Activated naive CD8-positive, alpha-beta T cell treated with anti-CD3 and anti-CD28 coated beads, Interleukin-2, amount 10 ng/mL, durations not matched to agents 7 days and 5 days (primary cell): ENCODE data around the gene PEX11A. TPM values are rescaled to one million over a fixed set of nuclear protein-coding genes. Genes with fewer than 3 reads are reported as not detected.
A peak's percentile ranks its signal among the peaks of the same experiment; 100 is the strongest.

Source experiments
- ATAC-seq: fragments of 150-1000 bp; cut with Tn5 transposase; one replicate; pipeline ENCODE4 v1.10.0; 2021; ENCODE audit warnings: low read depth, moderate library complexity
- POLR2A ChIA-PET: fragments of 350-600 bp; sonication (Branson Sonifier 250); formaldehyde crosslinking; loops from one replicate; lab custom pipeline; 2021; ENCODE audit warnings: antibody characterized with exemption; lab: Charles Lee
- DNase-seq: peaks from one replicate; pipeline ENCODE4 v3.0.0; 2021
- H3K27ac Mint-ChIP-seq: one replicate; pipeline ENCODE4 v1.8.0; 2022; ENCODE audit warnings: mild to moderate bottlenecking, mixed read lengths
- H3K27me3 Mint-ChIP-seq: one replicate; pipeline ENCODE4 v1.8.0; 2022; ENCODE audit warnings: mild to moderate bottlenecking, moderate library complexity, mixed read lengths
- H3K36me3 Mint-ChIP-seq: one replicate; pipeline ENCODE4 v1.8.0; 2021; ENCODE audit warnings: mild to moderate bottlenecking, mixed read lengths
- H3K4me1 Mint-ChIP-seq: one replicate; pipeline ENCODE4 v1.8.0; 2021; ENCODE audit warnings: mixed read lengths
- H3K4me3 Mint-ChIP-seq: one replicate; pipeline ENCODE4 v1.8.0; 2022; ENCODE audit warnings: mild to moderate bottlenecking, moderate library complexity, mixed read lengths
- H3K9me3 Mint-ChIP-seq: one replicate; pipeline ENCODE4 v1.8.0; 2021; ENCODE audit warnings: mixed read lengths
- total RNA-seq, 2 experiments: library from RNA; stranded (reverse); gene quantifications; one replicate each; pipeline ENCODE4 v1.2.3, GENCODE V29; 2021

The PEX11A gene, protein sequence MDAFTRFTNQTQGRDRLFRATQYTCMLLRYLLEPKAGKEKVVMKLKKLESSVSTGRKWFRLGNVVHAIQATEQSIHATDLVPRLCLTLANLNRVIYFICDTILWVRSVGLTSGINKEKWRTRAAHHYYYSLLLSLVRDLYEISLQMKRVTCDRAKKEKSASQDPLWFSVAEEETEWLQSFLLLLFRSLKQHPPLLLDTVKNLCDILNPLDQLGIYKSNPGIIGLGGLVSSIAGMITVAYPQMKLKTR
- 1 to 10 TPM; 3.7 to 3.8 TPM for total RNA-seq

DNA sequence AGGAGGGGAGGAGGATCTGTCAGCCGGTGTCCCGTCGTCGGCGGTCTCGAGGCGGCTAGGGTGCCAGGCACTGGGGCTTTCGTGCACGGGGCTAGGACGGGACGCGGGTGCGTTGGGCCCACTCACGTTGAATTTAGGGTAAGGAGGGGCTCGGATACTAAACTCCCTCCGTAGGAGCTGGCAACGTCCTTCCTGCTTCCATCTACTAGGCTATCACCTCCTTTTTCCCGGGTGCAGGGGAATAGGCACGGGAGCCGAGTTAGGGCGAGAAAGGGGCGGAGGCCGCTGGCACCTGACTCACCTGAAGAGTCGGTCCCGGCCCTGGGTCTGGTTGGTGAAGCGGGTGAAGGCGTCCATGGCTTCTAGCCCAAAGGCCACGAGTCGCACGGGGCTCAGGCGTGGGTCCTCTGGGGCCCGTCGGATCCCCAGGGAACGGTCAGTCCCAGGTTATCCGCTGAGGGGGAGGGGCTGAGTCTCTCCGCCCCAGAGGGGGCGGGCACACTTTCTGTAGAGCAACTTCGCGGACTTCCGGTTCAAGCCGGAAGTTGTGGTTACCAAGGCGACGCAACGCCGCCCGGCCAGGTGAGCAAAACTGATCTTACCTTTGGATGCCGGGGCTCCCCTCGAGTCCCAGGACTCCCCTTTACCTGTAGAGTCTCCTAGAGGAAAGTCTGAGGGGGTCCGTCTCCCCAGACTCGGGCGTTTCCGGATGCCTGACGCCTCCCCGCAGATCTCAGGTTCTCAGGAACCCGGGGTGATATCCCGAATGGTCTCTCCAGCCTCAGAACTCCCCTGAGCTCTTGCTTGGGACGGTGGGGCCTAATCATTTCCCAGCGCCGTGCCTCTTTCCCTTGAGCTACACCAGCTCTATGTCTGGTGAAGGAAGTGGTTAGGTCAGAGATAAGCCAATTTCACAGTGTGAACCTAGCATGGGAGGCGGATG lies at the start of gene PEX11A, which contains the start of gene WDR93:
Gene PEX11A (minus strand): TSS at position 479 of the 943 bp plus-strand sequence. CDS start 122 bp downstream, at position 357.
Gene WDR93 (plus strand): TSS at position 536 of the 943 bp plus-strand sequence. CDS start 10,936 bp downstream, outside the sequence.
- H3K27me3 Mint-ChIP-seq = peaks cover 15% of the 10 kb centered on the region
- H3K27ac Mint-ChIP-seq = peak within 1 kb of the TSS; percentile 85
- peak; percentile 86 for ATAC-seq
- H3K9me3 Mint-ChIP-seq = no peaks in the 10 kb centered on the region
- peak within 1 kb of the TSS; percentile 85 for H3K4me3 Mint-ChIP-seq
- POLR2A ChIA-PET = no interaction called here
- H3K36me3 Mint-ChIP-seq = no peaks in the 10 kb centered on the region
- peak; percentile 81 for DNase-seq
- peaks cover 13% of the 10 kb centered on the region for H3K4me1 Mint-ChIP-seq

DNA sequence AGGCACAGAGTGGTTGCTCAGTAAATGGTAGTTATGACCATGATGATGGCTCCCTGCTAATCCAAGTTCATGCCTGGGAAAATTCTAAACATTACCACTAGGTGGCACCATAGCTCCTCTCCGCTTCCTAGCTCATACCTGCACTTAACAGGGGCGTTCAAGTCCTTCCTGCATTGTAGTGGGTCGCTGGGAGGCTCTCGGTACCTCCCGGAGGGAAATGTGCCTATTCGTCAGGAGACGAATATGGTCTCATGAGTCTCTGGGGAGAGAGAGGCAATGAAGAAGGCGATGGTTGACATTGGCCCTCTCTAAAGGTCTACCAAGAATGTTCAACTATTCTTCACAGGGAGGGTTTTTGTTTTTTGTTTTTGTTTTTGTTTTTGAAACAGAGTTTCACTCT lies 49.6 kb upstream of the PEX11A start:
- ATAC-seq = peak; percentile 92
- POLR2A ChIA-PET = interaction anchor here (1.0 kb wide), 1 partner anchor 10 kb away, joined by 3 read pairs; no protein-coding TSS in a partner anchor
- Mint-ChIP-seq H3K27ac (no peak overlapping the region), H3K27me3 (peaks cover 3% of the 10 kb centered on the region), H3K9me3 (no peaks in the 10 kb centered on the region), H3K36me3 (no peaks in the 10 kb centered on the region), H3K4me1 (peaks cover 2% of the 10 kb centered on the region), H3K4me3 (peak overlapping the region; percentile 55)
- DNase-seq = no peak

DNA sequence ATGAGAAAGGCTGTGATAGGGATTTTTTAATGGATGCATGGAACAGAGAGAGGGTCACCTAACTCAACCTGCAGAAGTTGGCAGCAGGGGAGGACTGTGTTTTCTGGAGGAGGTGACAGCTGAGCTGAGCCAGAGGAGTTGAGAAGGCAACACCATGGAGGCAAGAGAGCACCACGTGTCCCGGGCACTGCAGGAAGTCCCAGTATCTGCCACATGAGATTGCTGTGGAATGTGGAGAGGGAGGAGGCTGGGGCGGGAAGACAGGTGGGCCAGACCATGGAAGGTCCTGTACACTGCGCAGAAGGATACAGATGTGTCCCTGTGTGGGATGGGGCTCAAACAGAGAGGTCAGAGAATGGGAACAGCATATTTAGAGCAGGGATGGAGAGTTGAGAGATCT lies 45.2 kb upstream of the PEX11A start:
- Mint-ChIP-seq H3K27ac (no peak overlapping the region), H3K36me3 (no peaks in the 10 kb centered on the region)

DNA sequence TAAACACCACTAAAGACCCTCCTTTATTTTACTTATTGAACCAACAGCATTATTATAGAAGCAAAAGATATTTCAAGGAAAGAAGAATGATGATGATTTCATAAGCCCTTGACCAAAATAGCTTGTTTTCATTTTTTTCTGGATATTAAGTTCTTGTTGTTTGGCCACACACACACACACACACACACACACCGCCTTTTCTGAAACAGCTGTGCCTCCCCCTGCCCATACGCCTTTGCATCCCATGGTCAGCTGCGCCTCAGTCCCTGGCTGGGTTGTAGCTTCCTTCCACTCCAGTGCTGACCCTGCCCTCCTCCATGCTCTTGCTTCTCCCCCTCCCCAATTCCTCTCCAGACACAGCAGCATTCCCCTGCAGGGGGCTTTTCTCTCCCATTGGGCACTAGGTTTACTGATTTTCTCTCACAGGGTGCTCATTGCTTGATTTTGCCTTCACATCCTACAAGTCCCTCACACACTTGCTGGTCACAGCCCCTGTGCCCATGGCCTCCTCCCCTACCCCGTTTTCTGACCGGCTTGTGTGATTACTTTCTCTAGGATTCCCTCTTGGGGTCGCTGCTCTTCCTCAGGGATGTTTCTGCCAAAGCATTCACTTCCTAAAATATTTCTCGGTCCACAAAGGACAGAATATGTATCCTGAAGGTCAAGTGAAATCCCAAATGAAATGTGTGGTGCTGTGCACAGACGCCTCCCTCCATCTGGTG lies 42.1 kb upstream of the PEX11A start:
- Mint-ChIP-seq H3K4me1 (no peaks in the 10 kb centered on the region), H3K9me3 (no peaks in the 10 kb centered on the region), H3K36me3 (no peaks in the 10 kb centered on the region), H3K27ac (no peak overlapping the region), H3K4me3 (no peak overlapping the region), H3K27me3 (peaks cover 12% of the 10 kb centered on the region)
- ATAC-seq (no peak), DNase-seq (no peak)
- POLR2A ChIA-PET = no interaction called here

More for the DNA sequence above, 45.2 kb upstream of the PEX11A start:
- Mint-ChIP-seq H3K9me3 (no peaks in the 10 kb centered on the region), H3K4me3 (no peak overlapping the region), H3K4me1 (peaks cover 2% of the 10 kb centered on the region), H3K27me3 (peaks cover 10% of the 10 kb centered on the region)
- DNase-seq (no peak), ATAC-seq (no peak)
- POLR2A ChIA-PET = no interaction called here

DNA sequence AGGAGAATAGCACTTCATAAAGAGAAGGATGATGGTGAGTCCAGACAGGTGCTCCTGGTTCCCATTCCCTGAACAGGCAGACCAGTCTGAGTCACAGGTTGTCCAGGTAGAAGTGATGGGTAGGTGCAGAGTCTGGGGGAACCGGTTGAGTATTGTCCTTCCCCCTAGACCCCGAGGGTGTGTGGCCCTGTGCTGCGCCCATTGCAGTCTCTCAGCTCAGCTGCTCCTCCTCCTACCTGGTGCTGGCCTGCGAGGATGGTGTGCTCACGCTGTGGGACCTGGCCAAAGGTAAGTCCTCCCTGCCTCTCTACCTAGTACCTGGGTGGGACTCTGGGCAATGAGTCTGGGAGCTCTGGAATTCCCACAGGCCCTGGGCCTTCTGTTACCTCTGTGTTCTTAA lies 40.7 kb upstream of the PEX11A start:
- Mint-ChIP-seq H3K4me3 (no peak overlapping the region), H3K27me3 (peaks cover 16% of the 10 kb centered on the region), H3K9me3 (no peaks in the 10 kb centered on the region), H3K4me1 (no peaks in the 10 kb centered on the region), H3K27ac (no peak overlapping the region), H3K36me3 (no peaks in the 10 kb centered on the region)
- ATAC-seq (no peak), DNase-seq (no peak)
- POLR2A ChIA-PET = no interaction called here

DNA sequence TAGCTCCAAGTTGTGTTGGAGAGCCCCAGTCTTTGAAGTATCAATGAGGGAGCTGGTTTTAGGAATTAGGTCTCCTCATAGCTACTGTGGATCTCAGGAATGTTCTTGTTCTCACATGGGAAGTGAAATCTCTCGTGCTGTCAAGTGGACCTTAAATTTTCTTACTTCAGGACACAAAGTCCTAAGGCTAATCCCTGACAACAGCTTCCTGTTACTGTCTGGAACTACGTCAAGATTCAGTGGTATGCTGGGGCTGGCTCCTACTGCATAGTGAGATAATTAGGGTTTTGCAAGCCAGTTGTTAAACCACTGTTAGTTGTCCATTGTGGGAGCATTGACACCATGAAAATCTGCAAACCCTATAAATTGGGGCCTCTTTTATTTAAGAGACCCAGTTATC lies 37.7 kb upstream of the PEX11A start:
- no peak for ATAC-seq
- H3K27ac Mint-ChIP-seq = no peak overlapping the region
- peaks cover 16% of the 10 kb centered on the region for H3K27me3 Mint-ChIP-seq
- no peaks in the 10 kb centered on the region for H3K36me3 Mint-ChIP-seq
- H3K4me3 Mint-ChIP-seq = no peak overlapping the region
- no peaks in the 10 kb centered on the region for H3K9me3 Mint-ChIP-seq
- no peak for DNase-seq
- H3K4me1 Mint-ChIP-seq = no peaks in the 10 kb centered on the region
- POLR2A ChIA-PET = no interaction called here

DNA sequence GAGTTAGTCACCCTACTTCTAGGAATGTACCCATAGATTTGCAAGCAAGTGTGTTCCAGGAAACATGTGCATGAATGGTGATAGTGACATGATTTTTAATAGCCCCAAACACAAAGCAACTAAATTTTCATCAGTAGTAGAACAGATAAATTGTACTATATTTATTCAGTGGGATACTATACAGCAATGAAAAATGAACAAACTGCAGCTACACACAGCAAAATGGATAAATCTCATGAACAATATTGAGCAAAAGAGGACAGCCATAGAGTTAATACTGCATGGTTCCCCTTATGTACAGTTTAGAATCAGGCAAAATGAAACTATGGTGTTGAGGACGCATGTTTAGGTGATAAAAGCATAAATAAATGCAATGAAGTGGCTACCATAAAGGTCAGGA lies 34.5 kb upstream of the PEX11A start:
- Mint-ChIP-seq H3K4me1 (no peaks in the 10 kb centered on the region), H3K9me3 (no peaks in the 10 kb centered on the region), H3K27me3 (peaks cover 22% of the 10 kb centered on the region), H3K27ac (no peak overlapping the region), H3K36me3 (no peaks in the 10 kb centered on the region), H3K4me3 (no peak overlapping the region)
- ATAC-seq = no peak
- POLR2A ChIA-PET = no interaction called here
- DNase-seq = no peak

DNA sequence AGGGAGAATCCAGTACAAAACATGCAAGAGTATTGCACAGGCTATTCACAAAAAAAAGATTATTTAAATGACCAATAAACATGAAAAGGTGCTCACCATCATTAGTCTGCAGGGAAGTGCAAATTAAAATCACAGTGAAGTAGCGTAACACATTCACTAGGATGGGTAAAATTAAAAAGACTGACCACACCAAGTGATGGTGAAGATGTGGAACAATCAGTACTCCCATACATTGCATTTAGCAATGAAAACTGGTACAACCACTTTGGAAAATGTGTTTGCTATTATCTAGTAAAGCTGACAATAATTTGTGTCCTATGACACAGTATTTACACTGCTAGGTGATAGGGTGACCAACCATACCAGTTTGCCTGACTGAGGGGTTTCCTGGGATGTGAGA lies 34.1 kb upstream of the PEX11A start:
- Mint-ChIP-seq H3K27me3 (peaks cover 22% of the 10 kb centered on the region), H3K27ac (no peak overlapping the region), H3K4me3 (no peak overlapping the region), H3K36me3 (no peaks in the 10 kb centered on the region), H3K9me3 (no peaks in the 10 kb centered on the region), H3K4me1 (no peaks in the 10 kb centered on the region)
- DNase-seq (no peak), ATAC-seq (no peak)
- POLR2A ChIA-PET = no interaction called here

DNA sequence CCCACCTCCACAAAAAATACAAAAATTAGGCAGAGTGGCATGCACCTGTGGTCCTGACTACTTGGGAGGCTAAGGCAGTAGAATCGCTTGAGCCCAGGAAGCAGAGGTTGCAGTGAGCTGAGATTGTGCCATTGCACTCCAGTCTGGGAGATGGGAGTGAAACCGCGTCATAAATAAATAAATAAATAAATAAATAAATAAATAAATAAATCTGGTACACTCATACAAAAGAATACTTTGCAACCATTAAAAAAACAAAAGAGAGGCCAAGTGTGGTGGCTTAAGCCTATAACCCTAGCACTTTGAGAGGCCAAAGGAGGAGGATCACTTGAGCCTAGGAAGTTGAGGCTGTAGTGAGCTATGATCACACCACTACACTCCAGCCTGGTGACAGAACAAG lies 32.5 kb upstream of the PEX11A start:
- Mint-ChIP-seq H3K9me3 (no peaks in the 10 kb centered on the region), H3K4me3 (no peak overlapping the region), H3K36me3 (no peaks in the 10 kb centered on the region), H3K4me1 (no peaks in the 10 kb centered on the region), H3K27ac (no peak overlapping the region), H3K27me3 (peaks cover 28% of the 10 kb centered on the region)
- ATAC-seq (no peak), DNase-seq (no peak)
- POLR2A ChIA-PET = no interaction called here

DNA sequence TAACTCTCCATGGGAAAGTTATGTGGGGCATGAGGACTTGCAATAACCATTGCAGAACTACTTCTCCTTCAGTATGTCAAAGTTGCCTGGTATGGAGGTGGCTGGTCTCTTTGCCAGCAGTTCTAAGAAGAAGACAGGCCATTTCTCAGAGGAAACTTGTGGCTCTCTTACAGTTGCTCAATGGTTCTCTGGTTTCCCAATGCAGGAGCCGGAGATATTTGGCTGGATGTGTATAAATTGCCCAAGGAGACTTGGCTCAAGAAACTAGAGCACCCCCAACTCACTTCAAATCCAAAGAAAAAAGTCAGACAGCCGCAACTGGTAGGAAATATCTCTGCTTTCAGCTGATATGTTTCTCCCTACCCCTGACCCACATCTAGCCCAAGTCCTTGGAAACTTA lies 24.2 kb upstream of the PEX11A start:
- Mint-ChIP-seq H3K4me3 (no peak overlapping the region), H3K4me1 (no peaks in the 10 kb centered on the region)
- ATAC-seq = no peak

DNA sequence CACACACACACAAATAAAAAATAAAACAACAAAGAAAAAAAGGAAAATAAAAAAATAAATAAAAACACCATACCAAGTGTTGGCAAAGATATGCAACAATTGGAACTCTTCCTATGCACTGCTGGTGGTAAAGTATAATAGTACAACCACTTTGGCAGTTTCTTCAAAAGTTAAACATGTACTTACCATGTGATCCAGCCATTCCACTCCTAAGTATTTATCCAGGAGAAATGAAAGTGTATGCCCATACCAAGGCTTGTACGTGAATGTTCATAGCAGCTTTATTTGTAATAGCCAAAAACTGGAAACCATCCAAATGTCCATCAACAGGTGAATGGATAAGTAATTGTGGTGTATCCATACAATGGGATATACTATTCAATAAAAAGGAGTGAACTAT lies 17.0 kb upstream of the PEX11A start:
- Mint-ChIP-seq H3K4me3 (no peak overlapping the region), H3K36me3 (no peaks in the 10 kb centered on the region), H3K27ac (no peak overlapping the region), H3K4me1 (no peaks in the 10 kb centered on the region), H3K9me3 (peaks cover 1% of the 10 kb centered on the region), H3K27me3 (peaks cover 21% of the 10 kb centered on the region)
- DNase-seq = no peak
- ATAC-seq = no peak
- POLR2A ChIA-PET = no interaction called here

More for the DNA sequence above, 24.2 kb upstream of the PEX11A start:
- Mint-ChIP-seq H3K36me3 (no peaks in the 10 kb centered on the region), H3K9me3 (peaks cover 1% of the 10 kb centered on the region), H3K27ac (no peak overlapping the region), H3K27me3 (peaks cover 28% of the 10 kb centered on the region)
- DNase-seq = no peak
- POLR2A ChIA-PET = no interaction called here

DNA sequence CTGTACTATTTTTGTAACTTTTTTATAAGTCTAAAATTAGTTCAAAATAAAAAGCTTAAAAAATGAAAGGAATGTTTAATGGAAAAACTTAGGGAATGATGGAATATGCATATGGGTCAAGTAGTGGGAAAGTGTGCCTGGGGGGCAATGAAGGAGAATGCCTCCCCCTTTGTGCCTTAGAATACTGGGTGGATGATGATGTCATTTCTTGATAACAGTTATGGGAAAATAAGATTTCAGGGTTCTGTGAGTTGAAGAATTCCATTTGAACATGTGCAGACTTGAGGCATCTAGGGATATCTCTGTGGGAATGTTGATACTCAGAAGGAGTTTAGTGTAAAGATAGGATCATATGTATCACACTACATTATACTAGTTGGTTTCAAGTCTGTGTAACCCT lies 13.9 kb upstream of the PEX11A start:
- DNase-seq (no peak), ATAC-seq (no peak)
- Mint-ChIP-seq H3K9me3 (no peaks in the 10 kb centered on the region), H3K36me3 (no peaks in the 10 kb centered on the region), H3K27me3 (peaks cover 18% of the 10 kb centered on the region), H3K4me1 (no peaks in the 10 kb centered on the region), H3K4me3 (no peak overlapping the region), H3K27ac (no peak overlapping the region)
- POLR2A ChIA-PET = no interaction called here

DNA sequence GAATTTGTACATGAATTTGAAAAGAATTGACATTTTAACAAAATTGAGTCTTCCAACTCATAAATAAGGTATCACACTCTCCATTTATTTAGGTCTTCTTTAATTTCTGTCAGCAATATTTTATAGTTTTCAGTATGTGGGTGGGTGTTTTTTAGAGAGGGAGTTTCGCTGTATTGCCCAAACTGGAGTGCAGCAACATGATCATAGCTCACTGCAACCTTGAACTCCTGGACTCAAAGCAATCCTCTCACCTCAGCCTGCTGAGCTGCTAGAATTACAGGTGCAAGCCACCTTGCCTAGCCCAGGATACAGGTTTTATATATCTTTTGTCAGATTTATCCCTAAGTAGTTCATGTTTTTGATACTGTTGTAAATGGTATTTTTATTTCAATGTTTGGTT lies 4.6 kb upstream of the PEX11A start:
- H3K36me3 Mint-ChIP-seq = no peaks in the 10 kb centered on the region
- no peak overlapping the region for H3K4me3 Mint-ChIP-seq
- no peaks in the 10 kb centered on the region for H3K9me3 Mint-ChIP-seq
- DNase-seq = no peak
- ATAC-seq = no peak
- peaks cover 4% of the 10 kb centered on the region for H3K4me1 Mint-ChIP-seq
- POLR2A ChIA-PET = no interaction called here
- peaks cover 30% of the 10 kb centered on the region for H3K27me3 Mint-ChIP-seq
- H3K27ac Mint-ChIP-seq = no peak overlapping the region
